Keratinocyte (primary cell): Measurements from ENCODE around the gene RAB7B. TPM values are rescaled to one million over a fixed set of nuclear protein-coding genes. Genes with fewer than 3 reads are reported as not detected.
"Not testable (repeated sequence)": the region's sequence is repeated elsewhere in the genome, so short reads cannot be mapped to it uniquely, and the experiment has no call there.

Experiments used
- DNase-seq: peaks from one replicate; pipeline ENCODE4 v3.0.0-alpha.2; 2011; ENCODE audit warnings: low read depth, missing footprints, low spot score
- FAIRE-seq: peaks from 2 replicates; lab custom pipeline; 2011; peaks lifted over from hg19 to GRCh38; lab: Jason Lieb, UNC
- H2AFZ ChIP-seq: 2 replicates; pipeline ENCODE4 v1.6.0; 2012; ENCODE audit warnings: low read length, control low read depth, inconsistent platforms; ENCODE audit not compliant: control insufficient read depth
- H3K27ac ChIP-seq: 2 replicates; pipeline ENCODE4 v1.5.1; 2011; ENCODE audit warnings: low read length; ENCODE audit not compliant: control insufficient read depth, insufficient read depth
- H3K27me3 ChIP-seq: 3 replicates; pipeline ENCODE4 v1.6.0; 2011; ENCODE audit warnings: low read length; ENCODE audit not compliant: control insufficient read depth, insufficient read depth; ENCODE audit errors: extremely low read depth
- H3K36me3 ChIP-seq, 2 experiments: 2 replicates in 1 of 2; 3 replicates in 1 of 2; pipeline ENCODE4 v1.5.1; 2011; ENCODE audit warnings: low read length in 2 of 2, mild to moderate bottlenecking in 1 of 2; ENCODE audit not compliant: control insufficient read depth in 2 of 2, insufficient read depth in 2 of 2; ENCODE audit errors: extremely low read depth in 1 of 2
- H3K4me1 ChIP-seq: 3 replicates; pipeline ENCODE4 v1.5.1; 2011; ENCODE audit warnings: low read length; ENCODE audit not compliant: control insufficient read depth, insufficient read depth; ENCODE audit errors: extremely low read depth
- H3K4me2 ChIP-seq: 3 replicates; pipeline ENCODE4 v1.6.0; 2011; ENCODE audit warnings: low read depth, low read length; ENCODE audit not compliant: control insufficient read depth, insufficient read depth; ENCODE audit errors: extremely low read depth
- H3K4me3 ChIP-seq, 3 experiments: fragments of 200-600 bp in 1 of 3; sonication (generic) in 1 of 3; 2 replicates in 2 of 3; 3 replicates in 1 of 3; pipeline ENCODE4 v1.5.1; 2011 to 2016; ENCODE audit warnings: low read length in 3 of 3, mild to moderate bottlenecking in 3 of 3, control low read depth in 2 of 3, inconsistent platforms in 1 of 3, low read depth in 1 of 3, mixed read lengths in 1 of 3, mixed run types in 1 of 3, moderate library complexity in 1 of 3; ENCODE audit not compliant: control insufficient read depth in 2 of 3, insufficient read depth in 2 of 3; ENCODE audit errors: extremely low read depth in 1 of 3
- H3K79me2 ChIP-seq: 2 replicates; pipeline ENCODE4 v1.6.0; 2012; ENCODE audit warnings: low read length; ENCODE audit not compliant: control insufficient read depth, insufficient read depth
- H3K9ac ChIP-seq: 3 replicates; pipeline ENCODE4 v1.6.0; 2011; ENCODE audit warnings: low read length; ENCODE audit not compliant: control insufficient read depth, insufficient read depth; ENCODE audit errors: extremely low read depth
- H3K9me1 ChIP-seq: 3 replicates; pipeline ENCODE4 v1.6.0; 2011; ENCODE audit warnings: low read length; ENCODE audit not compliant: control insufficient read depth, insufficient read depth; ENCODE audit errors: extremely low read depth
- H3K9me3 ChIP-seq: 2 replicates; pipeline ENCODE4 v1.5.1; 2012; ENCODE audit warnings: low read depth, low read length; ENCODE audit not compliant: control insufficient read depth
- H4K20me1 ChIP-seq: 3 replicates; pipeline ENCODE4 v1.6.0; 2011; ENCODE audit warnings: low read length; ENCODE audit not compliant: control insufficient read depth, insufficient read depth; ENCODE audit errors: extremely low read depth
- CTCF ChIP-seq, 3 experiments: IDR thresholded peaks in 1 of 3; conservative IDR thresholded peaks in 1 of 3; optimal IDR thresholded peaks in 1 of 3; 2 replicates in 2 of 3; 3 replicates in 1 of 3; pipeline versions ENCODE3 to v1.5.1; 2011; ENCODE audit warnings: low read length in 3 of 3, mild to moderate bottlenecking in 3 of 3, moderate library complexity in 2 of 3, control low read depth in 1 of 3, inconsistent platforms in 1 of 3; ENCODE audit not compliant: insufficient read depth in 2 of 3; ENCODE audit errors: extremely low read depth in 1 of 3
- EZH2 ChIP-seq: IDR thresholded peaks from one replicate; pipeline ENCODE4 v1.6.1; 2012; ENCODE audit warnings: inconsistent platforms, mild to moderate bottlenecking, low read length, moderate library complexity
- dilution Hi-C: fragments of 300-500 bp; cut with MboI; formaldehyde crosslinking; loops from one replicate; pipeline ENCODE4 v1.7.0; 2020; ENCODE audit warnings: low sequenced_read_pairs; ENCODE audit not compliant: extremely low pct_ligation_motif_present
- polyA plus RNA-seq, 5 experiments: library from polyadenylated mRNA; depleted of rRNA in 3 of 5; stranded (reverse) in 3 of 5; stranded (forward) in 1 of 5; unstranded in 1 of 5; fragments of >200 nt; gene quantifications; 1 replicate in 1 of 5; 2 replicates in 3 of 5; 3 replicates in 1 of 5; pipeline versions ENCODE4 v1.2.1 to v1.2.3, GENCODE V29; 2011 to 2012; ENCODE audit warnings: missing spikeins in 2 of 5, low read depth in 1 of 5, low replicate concordance in 1 of 5

Gene RAB7B
- polyA plus RNA-seq, 1 donor (not counting 4 experiments of a cell fraction or from before 2014, with no cell fraction given): 47.8 TPM

GRCh38 chr1:205998457-205999241, 4.5 kb downstream of the RAB7B start:
- no peak overlapping the region for H3K27ac ChIP-seq
- no peaks in the 10 kb centered on the region for H3K9me3 ChIP-seq
- no peak for FAIRE-seq
- H3K4me3 ChIP-seq: no peak overlapping the region
- no peak for DNase-seq
- H3K36me3 ChIP-seq: peaks cover 4 to 6% of the 10 kb centered on the region in 2 experiments
- H3K4me2 ChIP-seq: no peak overlapping the region
- no peak overlapping the region for H2AFZ ChIP-seq
- H3K27me3 ChIP-seq: no peaks in the 10 kb centered on the region
- H3K9me1 ChIP-seq: no peaks in the 10 kb centered on the region
- no peaks in the 10 kb centered on the region for H4K20me1 ChIP-seq
- H3K79me2 ChIP-seq: peaks cover 18% of the 10 kb centered on the region
- no peak overlapping the region for H3K9ac ChIP-seq
- TF ChIP-seq CTCF (optimal IDR thresholded peaks at IDR 0.05 in 1 of 3, IDR thresholded peaks at IDR 0.05 in 1 of 3, conservative IDR thresholded peaks at IDR 0.05 in 1 of 3; ENCODE audit: extremely low read depth in 1 of 3, insufficient read depth in 2 of 3, low read length in 3 of 3) (no peak), EZH2 (no peak)
- H3K4me1 ChIP-seq: peaks cover 32% of the 10 kb centered on the region
- dilution Hi-C loops: no loop called here

- H3K9ac ChIP-seq, H2AFZ ChIP-seq, H3K27me3 ChIP-seq, dilution Hi-C loops, H3K9me1 ChIP-seq, H3K4me3 ChIP-seq, DNase-seq, H3K27ac ChIP-seq, FAIRE-seq, H4K20me1 ChIP-seq, H3K9me3 ChIP-seq, H3K4me2 ChIP-seq: not testable (repeated sequence)
- H3K4me1 ChIP-seq: peaks cover 12% of the 10 kb centered on the region
- H3K36me3 ChIP-seq: peaks cover 22 to 23% of the 10 kb centered on the region in 2 experiments
- peaks cover 18% of the 10 kb centered on the region for H3K79me2 ChIP-seq
Measured at GRCh38 chr1:205996641-205997040, 6.6 kb downstream of the RAB7B start.
